GM23338 (cell line): ENCODE measurements around the gene PDE3B. TPM values are rescaled to one million over a fixed set of nuclear protein-coding genes. Genes with fewer than 3 reads are reported as not detected.

ENCODE experiments used
- ATAC-seq: fragments of 200-7000 bp; cut with Tn5 transposase; 3 replicates; pipeline ENCODE4 v1.9.1; 2020
- DNase-seq: peaks from one replicate; pipeline ENCODE4 v3.0.0-alpha.2; 2015; ENCODE audit warnings: low spot score
- H2AFZ ChIP-seq: fragments of 200-600 bp; sonication (generic); 2 replicates; pipeline ENCODE4 v1.8.0; 2016; ENCODE audit warnings: antibody characterized with exemption, mild to moderate bottlenecking, moderate library complexity
- H3F3A ChIP-seq: fragments of 200-600 bp; sonication (generic); replicated peaks from 2 replicates; pipeline ENCODE4 v1.8.0; 2017; ENCODE audit warnings: antibody characterized with exemption, mixed run types, low read depth
- H3K27ac ChIP-seq: fragments of 200-600 bp; sonication (generic); 2 replicates; pipeline ENCODE4 v1.6.1; 2016; ENCODE audit warnings: low read depth
- H3K27me3 ChIP-seq: fragments of 200-600 bp; sonication (generic); 2 replicates; pipeline ENCODE4 v1.8.0; 2016; ENCODE audit warnings: mild to moderate bottlenecking, mixed run types, moderate library complexity; ENCODE audit not compliant: insufficient read depth
- H3K36me3 ChIP-seq: fragments of 200-600 bp; sonication (generic); 2 replicates; pipeline ENCODE4 v1.8.0; 2016; ENCODE audit warnings: mild to moderate bottlenecking; ENCODE audit not compliant: insufficient read depth
- H3K4me1 ChIP-seq: fragments of 200-600 bp; sonication (generic); 2 replicates; pipeline ENCODE4 v1.8.0; 2016; ENCODE audit warnings: mild to moderate bottlenecking, moderate library complexity; ENCODE audit not compliant: insufficient read depth
- H3K4me2 ChIP-seq: fragments of 200-600 bp; sonication (generic); 2 replicates; pipeline ENCODE4 v1.7.1; 2017; ENCODE audit warnings: mixed run types
- H3K4me3 ChIP-seq: fragments of 200-600 bp; sonication (generic); 2 replicates; pipeline ENCODE4 v1.6.1; 2016; ENCODE audit warnings: mixed run types
- H3K79me2 ChIP-seq: fragments of 200-600 bp; sonication (generic); replicated peaks from 2 replicates; pipeline ENCODE4 v1.8.0; 2017; ENCODE audit warnings: mild to moderate bottlenecking; ENCODE audit not compliant: insufficient read depth
- H3K9me2 ChIP-seq: fragments of 200-600 bp; sonication (generic); 2 replicates; pipeline ENCODE4 v1.8.0; 2017; ENCODE audit not compliant: insufficient read depth
- H4K20me1 ChIP-seq: fragments of 200-600 bp; sonication (generic); replicated peaks from 2 replicates; pipeline ENCODE4 v1.8.0; 2017; ENCODE audit warnings: mild to moderate bottlenecking; ENCODE audit not compliant: insufficient read depth
- H3K27ac Mint-ChIP-seq: 2 replicates; pipeline ENCODE4 v1.8.0; 2020; ENCODE audit warnings: inconsistent platforms, mild to moderate bottlenecking, moderate library complexity, mixed read lengths
- H3K27me3 Mint-ChIP-seq: 3 replicates; pipeline ENCODE4 v1.8.0; 2022; ENCODE audit warnings: low read depth, mild to moderate bottlenecking, moderate library complexity, mixed read lengths, inconsistent platforms; ENCODE audit not compliant: insufficient read depth, poor library complexity
- H3K36me3 Mint-ChIP-seq: 3 replicates; pipeline ENCODE4 v1.8.0; 2021; ENCODE audit warnings: low read depth, mild to moderate bottlenecking, inconsistent platforms, moderate library complexity, mixed read lengths
- H3K4me1 Mint-ChIP-seq: 3 replicates; pipeline ENCODE4 v1.8.0; 2020; ENCODE audit warnings: mild to moderate bottlenecking, inconsistent platforms, mixed read lengths
- H3K4me3 Mint-ChIP-seq: 3 replicates; pipeline ENCODE4 v1.8.0; 2021; ENCODE audit warnings: moderate library complexity, mild to moderate bottlenecking, inconsistent platforms, mixed read lengths
- H3K9me3 Mint-ChIP-seq: 3 replicates; pipeline ENCODE4 v1.8.0; 2020; ENCODE audit warnings: moderate library complexity, mild to moderate bottlenecking, inconsistent platforms, mixed read lengths
- CREB1 ChIP-seq: fragments of 250-450 bp; sonication (Bioruptor Pico); IDR thresholded peaks from 2 replicates; pipeline ENCODE4 v1.5.0; 2020; ENCODE audit warnings: low read depth, mild to moderate bottlenecking, moderate library complexity
- EZH2 ChIP-seq: fragments of 200-600 bp; sonication (generic); IDR thresholded peaks from one replicate; pipeline ENCODE4 v1.8.0; 2017; ENCODE audit warnings: antibody characterized with exemption, mild to moderate bottlenecking, low read depth; ENCODE audit not compliant: unreplicated experiment
- EZH2phosphoT487 ChIP-seq: fragments of 200-600 bp; sonication (generic); IDR thresholded peaks from one replicate; pipeline ENCODE4 v1.8.1; 2018; ENCODE audit warnings: antibody characterized with exemption; ENCODE audit not compliant: unreplicated experiment
- POLR2AphosphoS5 ChIP-seq: IDR thresholded peaks from 2 replicates; pipeline ENCODE4 v1.6.1; 2016; ENCODE audit warnings: antibody characterized with exemption, low read depth
- ZNF114 ChIP-seq: fragments of 250-450 bp; sonication (Bioruptor Pico); IDR thresholded peaks from 2 replicates; pipeline ENCODE4 v1.5.0; 2020; ENCODE audit warnings: mild to moderate bottlenecking, moderate library complexity
- ZNF331 ChIP-seq: fragments of 250-450 bp; sonication (Bioruptor Pico); IDR thresholded peaks from 2 replicates; pipeline ENCODE4 v1.5.0; 2020; ENCODE audit warnings: low read depth, mild to moderate bottlenecking, moderate library complexity
- polyA plus RNA-seq: library from polyadenylated mRNA; unstranded; fragments of >200 nt; fragmentation: Nextera tagmentation; extraction: Ambion mirVana; gene quantifications from 2 replicates; pipeline ENCODE4 v1.2.1, GENCODE V29; 2016
- total RNA-seq: library from RNA; depleted of rRNA; stranded (reverse); fragments of >200 nt; shearing (Covaris generic); gene quantifications from 2 replicates; pipeline ENCODE4 v1.2.3, GENCODE V29; 2014
- TF ChIP-seq, protein P1 (sequence below): IDR thresholded peaks from one replicate; pipeline ENCODE4 v1.6.1; 2018; ENCODE audit warnings: antibody characterized with exemption; ENCODE audit not compliant: unreplicated experiment
- TF ChIP-seq, protein P2 (sequence below): IDR thresholded peaks from 2 replicates; pipeline ENCODE4 v1.6.1; 2016; ENCODE audit warnings: antibody characterized with exemption

PDE3B gene
- total and polyA plus RNA-seq, 2 experiments from 2014 or later, result 4.3 to 21.3 TPM

DNA sequence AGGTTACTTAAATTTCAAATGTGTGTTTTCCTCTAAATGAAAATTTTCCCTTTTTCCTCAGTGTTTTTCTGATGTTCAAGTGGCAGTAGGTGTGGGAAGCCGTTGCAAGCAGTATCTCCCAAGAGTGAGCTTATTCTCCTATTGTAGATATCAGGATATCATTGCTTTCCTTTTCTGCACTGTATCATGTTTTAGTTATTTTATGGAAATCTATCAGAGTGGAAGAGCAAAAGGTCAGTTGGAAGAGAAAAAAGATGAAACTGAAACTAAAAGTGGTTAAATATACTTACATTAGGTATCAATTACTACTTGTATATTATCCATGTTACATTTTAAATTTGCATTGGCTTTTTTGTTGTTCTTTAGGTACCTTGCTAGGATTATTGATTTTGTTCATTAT is 57.0 kb downstream of the PDE3B start:
- Histone ChIP-seq H3K27ac (no peak overlapping the region), H3F3A (no peaks in the 10 kb centered on the region), H3K36me3 (0 out of 2 replicates have a peak, but pooled peaks cover 8% of the 10 kb centered on the region), H4K20me1 (no peaks in the 10 kb centered on the region), H3K9me2 (no peaks in the 10 kb centered on the region), H3K4me1 (peaks cover 13% of the 10 kb centered on the region), H3K4me2 (no peak overlapping the region), H2AFZ (no peak overlapping the region), H3K4me3 (no peak overlapping the region), H3K79me2 (peaks cover 5% of the 10 kb centered on the region; the same call in 1 of the 2 replicates), H3K27me3 (no peaks in the 10 kb centered on the region)
- DNase-seq, result no peak
- Mint-ChIP-seq H3K4me3 (no peak overlapping the region), H3K27ac (no peak overlapping the region), H3K9me3 (peaks cover 10% of the 10 kb centered on the region; the same call in 2 of the 3 replicates), H3K36me3 (peaks cover 16% of the 10 kb centered on the region; the same call in 2 of the 3 replicates), H3K4me1 (peaks cover 5% of the 10 kb centered on the region; the same call in 2 of the 3 replicates), H3K27me3 (no peaks in the 10 kb centered on the region)
- no peak for TF ChIP-seq CREB1 (CRISPR knock-in tag)
- TF ChIP-seq EZH2phosphoT487, result no peak
- no peak for TF ChIP-seq ZNF114
- no peak for TF ChIP-seq ZNF331 (CRISPR knock-in tag)
- no peak for ATAC-seq

DNA sequence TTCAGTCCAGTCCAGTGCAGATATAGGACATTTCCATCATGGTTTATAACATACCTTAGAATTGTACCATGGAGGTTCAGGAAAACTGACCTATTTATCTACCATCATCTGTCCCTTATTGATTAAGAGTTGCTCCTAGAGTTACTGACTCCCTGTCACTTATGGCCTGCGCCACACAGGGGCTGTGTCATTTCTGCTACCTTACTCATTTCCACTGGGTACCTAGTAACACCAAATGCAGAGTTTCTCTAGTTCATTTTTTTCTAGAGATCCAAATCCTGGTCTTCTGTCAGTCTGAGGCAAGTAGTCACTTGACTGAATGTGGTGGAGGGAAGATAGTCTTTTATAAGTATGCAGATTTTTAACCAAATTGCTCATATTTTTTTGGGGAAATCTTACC is 59.2 kb downstream of the PDE3B start:
- Histone ChIP-seq H3K9me2 (no peaks in the 10 kb centered on the region), H3K27ac (no peak overlapping the region), H2AFZ (no peak overlapping the region), H3K36me3 (0 out of 2 replicates have a peak, but pooled peaks cover 8% of the 10 kb centered on the region), H4K20me1 (no peaks in the 10 kb centered on the region), H3K79me2 (no peaks in the 10 kb centered on the region; the same call in 1 of the 2 replicates), H3F3A (no peaks in the 10 kb centered on the region), H3K27me3 (no peaks in the 10 kb centered on the region), H3K4me3 (no peak overlapping the region), H3K4me1 (peaks cover 13% of the 10 kb centered on the region), H3K4me2 (no peak overlapping the region)
- DNase-seq, result no peak
- Mint-ChIP-seq H3K9me3 (peaks cover 10% of the 10 kb centered on the region; the same call in 2 of the 3 replicates), H3K27ac (no peak overlapping the region), H3K27me3 (no peaks in the 10 kb centered on the region), H3K36me3 (peaks cover 14% of the 10 kb centered on the region; the same call in 2 of the 3 replicates), H3K4me1 (peaks cover 5% of the 10 kb centered on the region; the same call in 2 of the 3 replicates), H3K4me3 (no peak overlapping the region)
- no peak for ATAC-seq
- TF ChIP-seq EZH2, result no peak

DNA sequence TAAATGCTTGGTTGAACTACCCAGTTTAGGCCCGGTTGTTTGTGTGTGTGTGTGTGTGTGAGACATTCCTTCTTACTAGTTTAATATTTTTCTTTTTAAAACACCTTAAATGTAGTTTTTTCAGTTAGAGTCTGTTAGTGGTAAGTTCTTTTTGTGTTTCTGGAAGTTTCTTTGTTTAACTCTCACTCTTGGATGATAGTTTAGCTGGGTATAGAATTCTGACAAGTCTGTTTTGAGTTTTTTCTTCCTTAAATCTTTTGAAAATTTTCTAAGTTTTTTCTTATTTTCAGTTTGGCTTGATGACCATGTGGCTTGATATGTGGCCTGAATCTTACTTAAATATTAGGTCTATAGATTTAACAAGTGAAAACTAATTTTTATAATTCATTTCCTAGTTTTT is 60.1 kb downstream of the PDE3B start:
- Mint-ChIP-seq H3K27me3 (no peaks in the 10 kb centered on the region), H3K9me3 (peaks cover 10% of the 10 kb centered on the region; the same call in 2 of the 3 replicates), H3K27ac (no peak overlapping the region), H3K4me1 (peaks cover 3% of the 10 kb centered on the region; the same call in 2 of the 3 replicates), H3K36me3 (peaks cover 14% of the 10 kb centered on the region; the same call in 2 of the 3 replicates), H3K4me3 (no peak overlapping the region)
- no peaks in the 10 kb centered on the region for H3K79me2 ChIP-seq
- no peak overlapping the region for H2AFZ ChIP-seq
- H4K20me1 ChIP-seq, result no peaks in the 10 kb centered on the region
- no peaks in the 10 kb centered on the region for H3F3A ChIP-seq
- H3K27ac ChIP-seq, result no peak overlapping the region
- H3K4me2 ChIP-seq, result no peak overlapping the region
- 0 out of 2 replicates have a peak, but pooled peaks cover 8% of the 10 kb centered on the region for H3K36me3 ChIP-seq
- no peak overlapping the region for H3K4me3 ChIP-seq
- no peaks in the 10 kb centered on the region for H3K27me3 ChIP-seq
- H3K9me2 ChIP-seq, result no peaks in the 10 kb centered on the region
- DNase-seq, result peak; percentile 32
- ATAC-seq, result no peak
- peaks cover 10% of the 10 kb centered on the region for H3K4me1 ChIP-seq
- TF ChIP-seq, protein P1, sequence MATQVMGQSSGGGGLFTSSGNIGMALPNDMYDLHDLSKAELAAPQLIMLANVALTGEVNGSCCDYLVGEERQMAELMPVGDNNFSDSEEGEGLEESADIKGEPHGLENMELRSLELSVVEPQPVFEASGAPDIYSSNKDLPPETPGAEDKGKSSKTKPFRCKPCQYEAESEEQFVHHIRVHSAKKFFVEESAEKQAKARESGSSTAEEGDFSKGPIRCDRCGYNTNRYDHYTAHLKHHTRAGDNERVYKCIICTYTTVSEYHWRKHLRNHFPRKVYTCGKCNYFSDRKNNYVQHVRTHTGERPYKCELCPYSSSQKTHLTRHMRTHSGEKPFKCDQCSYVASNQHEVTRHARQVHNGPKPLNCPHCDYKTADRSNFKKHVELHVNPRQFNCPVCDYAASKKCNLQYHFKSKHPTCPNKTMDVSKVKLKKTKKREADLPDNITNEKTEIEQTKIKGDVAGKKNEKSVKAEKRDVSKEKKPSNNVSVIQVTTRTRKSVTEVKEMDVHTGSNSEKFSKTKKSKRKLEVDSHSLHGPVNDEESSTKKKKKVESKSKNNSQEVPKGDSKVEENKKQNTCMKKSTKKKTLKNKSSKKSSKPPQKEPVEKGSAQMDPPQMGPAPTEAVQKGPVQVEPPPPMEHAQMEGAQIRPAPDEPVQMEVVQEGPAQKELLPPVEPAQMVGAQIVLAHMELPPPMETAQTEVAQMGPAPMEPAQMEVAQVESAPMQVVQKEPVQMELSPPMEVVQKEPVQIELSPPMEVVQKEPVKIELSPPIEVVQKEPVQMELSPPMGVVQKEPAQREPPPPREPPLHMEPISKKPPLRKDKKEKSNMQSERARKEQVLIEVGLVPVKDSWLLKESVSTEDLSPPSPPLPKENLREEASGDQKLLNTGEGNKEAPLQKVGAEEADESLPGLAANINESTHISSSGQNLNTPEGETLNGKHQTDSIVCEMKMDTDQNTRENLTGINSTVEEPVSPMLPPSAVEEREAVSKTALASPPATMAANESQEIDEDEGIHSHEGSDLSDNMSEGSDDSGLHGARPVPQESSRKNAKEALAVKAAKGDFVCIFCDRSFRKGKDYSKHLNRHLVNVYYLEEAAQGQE, result no peak
- no peak for TF ChIP-seq POLR2AphosphoS5
- no peak for TF ChIP-seq ZNF331 (CRISPR knock-in tag)
- TF ChIP-seq CREB1 (CRISPR knock-in tag), result no peak
- TF ChIP-seq, protein P2, sequence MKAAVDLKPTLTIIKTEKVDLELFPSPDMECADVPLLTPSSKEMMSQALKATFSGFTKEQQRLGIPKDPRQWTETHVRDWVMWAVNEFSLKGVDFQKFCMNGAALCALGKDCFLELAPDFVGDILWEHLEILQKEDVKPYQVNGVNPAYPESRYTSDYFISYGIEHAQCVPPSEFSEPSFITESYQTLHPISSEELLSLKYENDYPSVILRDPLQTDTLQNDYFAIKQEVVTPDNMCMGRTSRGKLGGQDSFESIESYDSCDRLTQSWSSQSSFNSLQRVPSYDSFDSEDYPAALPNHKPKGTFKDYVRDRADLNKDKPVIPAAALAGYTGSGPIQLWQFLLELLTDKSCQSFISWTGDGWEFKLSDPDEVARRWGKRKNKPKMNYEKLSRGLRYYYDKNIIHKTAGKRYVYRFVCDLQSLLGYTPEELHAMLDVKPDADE, result no peak
- no peak for TF ChIP-seq ZNF114
